Thymus (tissue), 11 donors: ENCODE data around the gene PRDM15. TPM values are rescaled to one million over a fixed set of nuclear protein-coding genes. Genes with fewer than 3 reads are reported as not detected.

Source experiments
- DNase-seq, 9 donors: peaks; one replicate each; pipeline ENCODE4 v3.0.0-alpha.2; 2013; ENCODE audit warnings: low spot score in 9 of 9, low read depth in 6 of 9, missing footprints in 1 of 9
- H3K27ac ChIP-seq, 2 donors: one replicate each; pipeline ENCODE4 v1.5.1; 2013; ENCODE audit warnings: control low read depth in 1 of 2, low read depth in 1 of 2, low read length in 1 of 2, mild to moderate bottlenecking in 1 of 2, moderate library complexity in 1 of 2
- H3K27me3 ChIP-seq, 2 donors: one replicate each; pipeline ENCODE4 v1.5.1; 2013; ENCODE audit warnings: low read length in 1 of 2; ENCODE audit not compliant: control insufficient read depth in 2 of 2, insufficient read depth in 1 of 2
- H3K36me3 ChIP-seq, 2 donors: one replicate each; pipeline ENCODE4 v1.5.1; 2013; ENCODE audit warnings: low read length in 1 of 2, mild to moderate bottlenecking in 1 of 2, moderate library complexity in 1 of 2; ENCODE audit not compliant: control insufficient read depth in 2 of 2, insufficient read depth in 2 of 2
- H3K4me1 ChIP-seq, 2 donors: one replicate each; pipeline ENCODE4 v1.5.1; 2013; ENCODE audit warnings: low read length in 2 of 2; ENCODE audit not compliant: control insufficient read depth in 2 of 2, insufficient read depth in 2 of 2
- H3K4me3 ChIP-seq, 2 donors: one replicate each; pipeline ENCODE4 v1.5.1; 2013; ENCODE audit warnings: low read length in 2 of 2, control low read depth in 1 of 2, mild to moderate bottlenecking in 1 of 2
- H3K9me3 ChIP-seq, 2 donors: one replicate each; pipeline ENCODE4 v1.5.1; 2013; ENCODE audit warnings: low read length in 1 of 2, mild to moderate bottlenecking in 1 of 2; ENCODE audit not compliant: control insufficient read depth in 2 of 2, insufficient read depth in 1 of 2
- WGBS: extraction: QIAGEN DNeasy Blood & Tissue Kit; methylation state at CpG from one replicate; pipeline ENCODE4 v1.1.7; 2013; 5-methylcytosine and 5-hydroxymethylcytosine counted together
- polyA plus RNA-seq: library from polyadenylated mRNA; stranded (reverse); fragments of 200-250 nt; gene quantifications from one replicate; pipeline ENCODE4 v1.2.3, GENCODE V29; 2013
- total RNA-seq: library from RNA; stranded (reverse); fragments of 120-200 nt; gene quantifications from one replicate; pipeline ENCODE4 v1.2.4, GENCODE V29; 2013
- donor health status: healthy.

PRDM15 gene
- total and polyA plus RNA-seq, 2 donors = 4.0 to 6.1 TPM

DNA sequence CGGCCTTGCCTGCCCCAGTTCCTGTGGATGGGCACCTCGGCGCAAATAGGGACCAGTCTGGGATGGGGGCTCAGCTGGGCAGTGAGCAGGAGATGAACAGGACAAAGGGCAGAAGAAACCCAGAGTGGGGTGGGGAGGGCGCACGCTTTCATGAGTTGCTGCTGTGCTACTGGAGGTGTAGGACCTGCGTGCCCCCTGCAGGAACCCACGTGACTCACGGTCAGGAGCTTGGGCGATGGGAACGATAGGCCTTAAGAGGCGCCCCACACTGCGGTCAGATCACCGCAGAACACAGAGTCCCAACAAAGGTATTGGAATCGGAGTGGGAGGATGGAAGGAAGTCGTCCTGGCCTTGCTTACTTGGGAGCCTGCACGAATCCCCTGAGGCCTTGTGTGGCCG lies 17.2 kb downstream of the PRDM15 start:
- Histone ChIP-seq H3K9me3 (no peaks in the 10 kb centered on the region), H3K4me3 (no peak overlapping the region), H3K4me1 (peaks cover 0 to 6% of the 10 kb centered on the region in 2 donors), H3K27ac (no peak overlapping the region), H3K27me3 (no peaks in the 10 kb centered on the region), H3K36me3 (peaks cover 18 to 26% of the 10 kb centered on the region in 2 donors)
- DNase-seq = no peak
- 95% methylated on average over 17 of the region's 17 CpGs for WGBS

DNA sequence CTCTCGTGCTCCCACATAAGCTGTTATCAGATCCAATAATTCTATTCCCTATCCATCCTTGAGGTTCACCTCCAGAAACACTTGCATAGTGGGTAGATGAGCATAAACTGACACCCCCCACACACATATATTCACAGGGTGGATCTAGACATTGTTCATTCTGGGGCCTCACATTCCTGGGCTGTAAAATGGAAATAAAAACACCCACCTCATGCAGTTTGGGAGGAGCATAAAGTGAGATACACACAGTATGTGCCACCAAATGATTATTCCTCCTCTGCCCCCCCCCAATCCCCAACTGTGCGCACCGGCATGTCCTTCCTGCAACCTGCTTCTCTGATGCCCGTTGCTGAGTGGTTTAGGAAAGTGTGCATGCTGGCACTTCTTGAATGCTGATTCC lies 17.9 kb downstream of the PRDM15 start:
- H3K9me3 ChIP-seq = no peaks in the 10 kb centered on the region
- no peak for DNase-seq
- H3K4me3 ChIP-seq = no peak overlapping the region
- H3K36me3 ChIP-seq = peaks cover 24 to 33% of the 10 kb centered on the region in 2 donors
- no peaks in the 10 kb centered on the region for H3K27me3 ChIP-seq
- no peak overlapping the region for H3K27ac ChIP-seq
- peaks cover 0 to 6% of the 10 kb centered on the region in 2 donors for H3K4me1 ChIP-seq
- WGBS = 97% methylated on average over 4 of the region's 4 CpGs

DNA sequence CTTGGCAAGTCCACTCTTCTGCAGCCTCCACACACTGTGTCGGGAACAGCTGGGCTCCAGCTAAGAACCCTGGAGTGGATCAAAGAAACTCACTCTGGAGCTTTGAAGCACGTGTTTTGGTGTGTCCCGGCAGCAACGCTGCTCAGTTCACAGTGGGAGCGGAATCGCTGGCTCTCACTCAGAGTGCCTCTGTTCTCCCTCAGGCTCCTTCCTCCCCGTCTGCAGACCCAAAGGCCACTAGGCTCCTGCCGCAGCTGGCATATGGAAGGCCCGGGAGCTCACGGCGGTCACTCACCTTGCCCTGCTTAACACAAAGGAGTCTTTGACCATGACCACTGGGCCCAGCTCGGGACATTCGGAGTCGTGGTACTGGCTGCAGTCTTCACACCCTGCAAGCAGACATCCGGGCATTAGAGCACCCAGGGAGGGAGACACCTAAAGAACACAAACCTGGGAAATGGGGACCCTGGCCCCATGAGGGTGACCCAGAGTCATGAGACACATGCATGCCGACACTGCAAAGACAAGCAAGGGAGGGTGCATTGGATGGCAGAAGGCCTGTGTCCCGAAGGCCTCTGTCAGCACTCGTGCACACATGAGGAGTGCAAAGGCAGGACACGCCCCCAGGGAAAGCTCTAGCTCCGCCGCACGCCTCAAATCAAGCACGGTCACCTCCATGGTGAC lies 19.7 kb downstream of the PRDM15 start:
- Histone ChIP-seq H3K9me3 (no peaks in the 10 kb centered on the region), H3K27me3 (no peaks in the 10 kb centered on the region), H3K27ac (no peak overlapping the region), H3K4me1 (peaks cover 0 to 5% of the 10 kb centered on the region in 2 donors), H3K4me3 (no peak overlapping the region), H3K36me3 (peaks cover 34 to 43% of the 10 kb centered on the region in 2 donors)
- WGBS = 98% methylated on average over 23 of the region's 23 CpGs
- DNase-seq = no peak

DNA sequence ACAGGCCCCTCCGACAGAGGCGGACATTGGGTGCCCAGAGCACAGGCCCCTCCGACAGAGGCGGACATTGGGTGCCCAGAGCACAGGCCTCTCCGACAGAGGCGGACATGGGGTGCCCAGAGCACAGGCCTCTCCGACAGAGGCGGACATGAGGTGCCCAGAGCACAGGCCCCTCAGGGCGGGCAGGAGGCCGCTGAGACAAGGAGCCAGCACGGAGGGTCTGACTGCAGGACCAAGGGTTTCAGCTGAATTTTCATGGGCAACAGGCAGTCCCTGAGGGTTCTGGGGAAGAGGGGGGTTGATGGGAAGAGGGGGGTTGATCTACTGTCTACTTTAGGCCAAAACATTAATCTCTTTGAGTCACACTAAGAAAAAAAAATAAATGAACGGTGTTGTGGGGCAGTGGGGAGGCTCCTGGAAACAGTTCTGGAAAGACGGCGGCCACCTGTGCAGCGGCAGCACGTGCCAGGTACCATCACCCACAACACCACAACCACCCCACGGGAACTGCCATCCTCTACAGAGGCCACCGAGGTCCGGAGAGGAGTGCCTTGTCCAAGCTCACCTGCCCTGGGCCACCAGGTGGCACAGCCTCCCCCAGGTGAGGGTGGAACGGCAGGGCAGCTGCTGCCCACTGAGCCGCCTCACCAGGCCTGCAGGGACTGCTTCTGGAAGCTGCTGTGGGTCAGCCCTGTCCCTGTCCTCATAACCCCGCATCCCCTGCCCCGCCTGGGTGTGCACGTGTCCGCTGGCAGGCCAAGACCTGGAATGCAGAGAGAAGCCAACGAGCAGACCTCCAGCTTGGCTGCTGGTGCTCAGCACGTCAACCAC lies 20.5 kb downstream of the PRDM15 start:
- H3K27me3 ChIP-seq = no peaks in the 10 kb centered on the region
- no peak overlapping the region for H3K4me3 ChIP-seq
- WGBS = 97% methylated on average over 27 of the region's 27 CpGs
- no peak for DNase-seq
- H3K36me3 ChIP-seq = peaks cover 41 to 49% of the 10 kb centered on the region in 2 donors
- no peak overlapping the region for H3K27ac ChIP-seq
- H3K9me3 ChIP-seq = no peaks in the 10 kb centered on the region
- peaks cover 0 to 4% of the 10 kb centered on the region in 2 donors for H3K4me1 ChIP-seq

DNA sequence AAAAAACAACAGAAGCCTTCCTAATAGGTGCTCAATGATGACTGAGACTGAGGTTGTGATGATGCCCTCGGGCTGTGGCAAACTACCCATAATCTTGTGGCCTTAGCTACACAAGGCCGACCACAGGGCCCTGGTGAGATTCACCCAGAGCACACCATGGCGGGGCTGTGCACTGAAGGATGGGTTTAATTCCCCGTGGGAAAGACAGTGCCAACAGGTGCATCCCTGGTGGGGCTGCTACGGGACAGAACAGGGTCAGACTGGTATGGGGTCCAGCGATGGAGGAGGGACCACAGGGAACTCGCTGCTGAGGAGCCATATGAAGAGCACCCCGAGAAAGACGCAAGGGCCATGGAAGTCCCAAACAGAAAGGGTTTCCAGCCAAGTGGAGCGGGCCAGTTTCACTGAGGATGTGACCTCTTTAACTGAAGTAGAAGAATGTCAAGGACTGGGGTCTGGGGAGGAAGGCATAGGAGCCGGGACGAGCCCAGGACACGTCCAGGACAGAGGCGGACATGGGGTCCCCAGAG lies 21.3 kb downstream of the PRDM15 start:
- H3K4me3 ChIP-seq = no peak overlapping the region
- DNase-seq = no peak
- no peaks in the 10 kb centered on the region for H3K9me3 ChIP-seq
- H3K36me3 ChIP-seq = peaks cover 48 to 58% of the 10 kb centered on the region in 2 donors
- H3K27ac ChIP-seq = no peak overlapping the region
- 98% methylated on average over 14 of the region's 14 CpGs for WGBS
- H3K4me1 ChIP-seq = peaks cover 0 to 6% of the 10 kb centered on the region in 2 donors
- H3K27me3 ChIP-seq = no peaks in the 10 kb centered on the region

DNA sequence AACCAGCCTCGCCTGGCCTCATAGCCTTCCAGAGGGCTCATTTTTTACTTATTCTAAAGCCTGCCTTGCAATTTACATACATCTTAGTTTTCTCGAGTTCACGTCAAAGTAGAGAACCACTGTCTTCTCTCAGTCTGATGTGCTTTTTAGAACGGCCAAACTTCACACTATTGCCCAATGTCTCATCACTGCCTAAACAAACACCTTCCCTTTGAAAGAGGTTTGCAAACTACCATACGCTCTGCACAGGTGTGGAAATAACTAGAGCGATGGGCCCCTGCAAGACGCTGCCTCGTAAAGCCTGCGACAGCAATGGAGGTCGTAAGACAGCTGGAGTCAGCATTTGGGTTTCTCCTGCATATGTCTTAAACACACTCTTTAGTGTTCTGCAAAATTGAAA lies 22.6 kb downstream of the PRDM15 start:
- 92% methylated on average over 10 of the region's 10 CpGs for WGBS

DNA sequence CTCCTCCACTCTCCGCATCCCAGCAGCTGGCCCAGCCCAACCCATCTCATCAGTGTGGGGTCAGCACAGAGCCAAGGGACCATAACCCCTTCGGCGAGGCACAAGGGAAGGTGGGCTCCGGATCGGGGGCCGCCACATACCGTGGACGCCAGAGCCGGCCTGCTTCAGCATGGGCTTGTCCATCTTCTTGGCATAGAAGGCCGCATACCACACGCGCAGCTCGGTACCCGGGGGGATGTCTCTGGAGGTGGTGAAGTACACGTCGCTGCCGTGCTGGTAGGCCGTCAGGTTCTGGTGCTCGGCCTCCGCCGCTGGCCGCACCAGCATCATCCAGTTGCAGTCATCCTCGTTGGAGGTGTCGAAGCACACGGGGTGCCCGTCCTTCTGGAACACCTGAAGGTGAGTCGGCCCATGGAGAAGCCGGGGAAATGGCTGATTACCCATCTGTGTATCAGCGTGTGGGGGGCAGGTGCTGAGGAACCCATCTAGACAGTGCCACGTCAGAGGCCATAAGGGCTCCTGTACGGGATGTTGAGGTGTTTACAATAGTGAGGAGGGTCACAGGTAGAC lies 24.6 kb downstream of the PRDM15 start:
- H3K4me1 ChIP-seq = peaks cover 0 to 21% of the 10 kb centered on the region in 2 donors
- no peaks in the 10 kb centered on the region for H3K9me3 ChIP-seq
- peaks cover 64 to 74% of the 10 kb centered on the region in 2 donors for H3K36me3 ChIP-seq
- no peak overlapping the region for H3K27ac ChIP-seq
- no peaks in the 10 kb centered on the region for H3K27me3 ChIP-seq
- no peak overlapping the region for H3K4me3 ChIP-seq
- DNase-seq = no peak
- 98% methylated on average over 31 of the region's 31 CpGs for WGBS

More for the DNA sequence above, 22.6 kb downstream of the PRDM15 start:
- peaks cover 0 to 14% of the 10 kb centered on the region in 2 donors for H3K4me1 ChIP-seq
- H3K27me3 ChIP-seq = no peaks in the 10 kb centered on the region
- H3K36me3 ChIP-seq = peaks cover 61 to 69% of the 10 kb centered on the region in 2 donors
- no peak overlapping the region for H3K4me3 ChIP-seq
- H3K9me3 ChIP-seq = no peaks in the 10 kb centered on the region
- DNase-seq = no peak
- H3K27ac ChIP-seq = no peak overlapping the region

DNA sequence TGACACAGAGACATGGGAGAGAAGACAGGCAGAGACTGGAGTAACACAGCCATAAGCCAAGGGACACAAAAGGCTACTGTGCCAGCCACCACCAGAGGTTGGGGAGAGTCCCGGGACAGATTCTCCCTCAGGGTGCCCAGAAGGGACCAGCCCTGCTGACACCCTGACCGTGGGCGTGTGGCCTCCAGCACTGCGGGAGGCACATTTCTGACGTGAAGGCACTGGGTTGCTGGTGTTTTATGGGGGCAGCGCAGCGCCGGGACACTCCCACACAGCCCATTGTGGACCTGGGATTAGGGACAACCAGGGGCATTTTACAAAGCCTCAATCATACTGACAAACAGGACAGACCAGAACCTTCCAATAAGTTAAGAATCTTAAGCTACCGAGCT lies 26.2 kb downstream of the PRDM15 start:
- no peak overlapping the region for H3K4me3 ChIP-seq
- no peaks in the 10 kb centered on the region for H3K27me3 ChIP-seq
- H3K4me1 ChIP-seq = peaks cover 3 to 29% of the 10 kb centered on the region in 2 donors
- H3K27ac ChIP-seq = no peak overlapping the region
- H3K36me3 ChIP-seq = peaks cover 53 to 64% of the 10 kb centered on the region in 2 donors
- H3K9me3 ChIP-seq = no peaks in the 10 kb centered on the region
- 98% methylated on average over 9 of the region's 9 CpGs for WGBS
- DNase-seq = no peak
